ENCODE data around the gene NRXN3. TPM values are rescaled to one million over a fixed set of nuclear protein-coding genes. Genes with fewer than 3 reads are reported as not detected.

Gene NRXN3
- total RNA-seq, 1 donor from 2014 or later: 5.9 TPM

- no peaks in the 10 kb centered on the region for H3K79me2 ChIP-seq (ENCODE audit: low read depth)
- no peaks in the 10 kb centered on the region for H3K27me3 ChIP-seq
- H3K9ac ChIP-seq: no peak overlapping the region
- no peaks in the 10 kb centered on the region for H3F3A ChIP-seq (ENCODE audit: low read depth)
- peaks cover 43% of the 10 kb centered on the region for H3K4me1 ChIP-seq
- Mint-ChIP-seq H3K36me3 (no peaks in the 10 kb centered on the region), H3K9me3 (no peaks in the 10 kb centered on the region), H3K27me3 (ENCODE audit: insufficient read depth, low read depth) (peaks cover 3% of the 10 kb centered on the region), H3K4me1 (peaks cover 31% of the 10 kb centered on the region), H3K4me3 (no peak overlapping the region), H3K27ac (no peak overlapping the region)
- no peak overlapping the region for H3K4me2 ChIP-seq
- no peaks in the 10 kb centered on the region for H4K20me1 ChIP-seq (ENCODE audit: low read depth)
- H3K36me3 ChIP-seq: no peaks in the 10 kb centered on the region
- H3K9me3 ChIP-seq (ENCODE audit: low read depth): no peaks in the 10 kb centered on the region
- no peak overlapping the region for H3K27ac ChIP-seq
- no peak overlapping the region for H3K4me3 ChIP-seq
- TF ChIP-seq EZH2 (IDR thresholded peaks at IDR 0.05) (no peak), EZH2phosphoT487 (IDR thresholded peaks at IDR 0.05) (no peak), CTCF (IDR thresholded peaks at IDR 0.05) (no peak)
- no peak for DNase-seq (ENCODE audit: low spot score)
- no peak overlapping the region for H2AFZ ChIP-seq (replicated peaks)
Observed at GRCh38 chr14:79581912-79582576, 1411.9 kb downstream of the NRXN3 start.

GRCh38 chr14:79583738-79584408 is 1413.7 kb downstream of the NRXN3 start:
- Mint-ChIP-seq H3K4me3 (no peak overlapping the region), H3K36me3 (no peaks in the 10 kb centered on the region), H3K27me3 (ENCODE audit: insufficient read depth, low read depth) (peaks cover 3% of the 10 kb centered on the region), H3K4me1 (peaks cover 22% of the 10 kb centered on the region), H3K9me3 (no peaks in the 10 kb centered on the region), H3K27ac (no peak overlapping the region)
- H4K20me1 ChIP-seq (ENCODE audit: low read depth): no peaks in the 10 kb centered on the region
- H3K27me3 ChIP-seq: no peaks in the 10 kb centered on the region
- TF ChIP-seq EZH2phosphoT487 (IDR thresholded peaks at IDR 0.05) (no peak), EZH2 (IDR thresholded peaks at IDR 0.05) (no peak), CTCF (IDR thresholded peaks at IDR 0.05) (no peak)
- no peak overlapping the region for H2AFZ ChIP-seq (replicated peaks)
- H3K9ac ChIP-seq: no peak overlapping the region
- no peaks in the 10 kb centered on the region for H3K36me3 ChIP-seq
- no peak for DNase-seq (ENCODE audit: low spot score)
- peaks cover 32% of the 10 kb centered on the region for H3K4me1 ChIP-seq
- H3K79me2 ChIP-seq (ENCODE audit: low read depth): no peaks in the 10 kb centered on the region
- H3K9me3 ChIP-seq (ENCODE audit: low read depth): no peaks in the 10 kb centered on the region
- no peak overlapping the region for H3K4me3 ChIP-seq
- no peak overlapping the region for H3K27ac ChIP-seq
- no peak overlapping the region for H3K4me2 ChIP-seq
- no peaks in the 10 kb centered on the region for H3F3A ChIP-seq (ENCODE audit: low read depth)

- Mint-ChIP-seq H3K27ac (peak overlapping the region; percentile 7), H3K4me3 (no peak overlapping the region), H3K36me3 (no peaks in the 10 kb centered on the region), H3K9me3 (no peaks in the 10 kb centered on the region), H3K4me1 (peaks cover 22% of the 10 kb centered on the region), H3K27me3 (ENCODE audit: insufficient read depth, low read depth) (peaks cover 3% of the 10 kb centered on the region)
- Histone ChIP-seq H3K9ac (no peak overlapping the region), H3K27me3 (no peaks in the 10 kb centered on the region), H3K36me3 (no peaks in the 10 kb centered on the region), H3K79me2 (ENCODE audit: low read depth) (no peaks in the 10 kb centered on the region), H4K20me1 (ENCODE audit: low read depth) (no peaks in the 10 kb centered on the region), H3K9me3 (ENCODE audit: low read depth) (no peaks in the 10 kb centered on the region), H3K27ac (no peak overlapping the region), H3F3A (ENCODE audit: low read depth) (no peaks in the 10 kb centered on the region), H3K4me1 (peaks cover 32% of the 10 kb centered on the region), H3K4me2 (no peak overlapping the region), H2AFZ (replicated peaks) (no peak overlapping the region), H3K4me3 (no peak overlapping the region)
- TF ChIP-seq EZH2phosphoT487 (IDR thresholded peaks at IDR 0.05) (no peak), CTCF (IDR thresholded peaks at IDR 0.05) (no peak)
- no peak for DNase-seq (ENCODE audit: low spot score)
Observed at GRCh38 chr14:79584679-79585078, 1414.5 kb downstream of the NRXN3 start.
